ENCODE measurements around the gene GPS2. TPM values are rescaled to one million over a fixed set of nuclear protein-coding genes. Genes with fewer than 3 reads are reported as not detected.
A peak's percentile ranks its signal among the peaks of the same experiment; 100 is the strongest.

The GPS2 gene
- total and polyA plus RNA-seq, 2 of the 4 experiments (the other 2 are of a cell fraction) = 36.2 to 50.9 TPM

DNA sequence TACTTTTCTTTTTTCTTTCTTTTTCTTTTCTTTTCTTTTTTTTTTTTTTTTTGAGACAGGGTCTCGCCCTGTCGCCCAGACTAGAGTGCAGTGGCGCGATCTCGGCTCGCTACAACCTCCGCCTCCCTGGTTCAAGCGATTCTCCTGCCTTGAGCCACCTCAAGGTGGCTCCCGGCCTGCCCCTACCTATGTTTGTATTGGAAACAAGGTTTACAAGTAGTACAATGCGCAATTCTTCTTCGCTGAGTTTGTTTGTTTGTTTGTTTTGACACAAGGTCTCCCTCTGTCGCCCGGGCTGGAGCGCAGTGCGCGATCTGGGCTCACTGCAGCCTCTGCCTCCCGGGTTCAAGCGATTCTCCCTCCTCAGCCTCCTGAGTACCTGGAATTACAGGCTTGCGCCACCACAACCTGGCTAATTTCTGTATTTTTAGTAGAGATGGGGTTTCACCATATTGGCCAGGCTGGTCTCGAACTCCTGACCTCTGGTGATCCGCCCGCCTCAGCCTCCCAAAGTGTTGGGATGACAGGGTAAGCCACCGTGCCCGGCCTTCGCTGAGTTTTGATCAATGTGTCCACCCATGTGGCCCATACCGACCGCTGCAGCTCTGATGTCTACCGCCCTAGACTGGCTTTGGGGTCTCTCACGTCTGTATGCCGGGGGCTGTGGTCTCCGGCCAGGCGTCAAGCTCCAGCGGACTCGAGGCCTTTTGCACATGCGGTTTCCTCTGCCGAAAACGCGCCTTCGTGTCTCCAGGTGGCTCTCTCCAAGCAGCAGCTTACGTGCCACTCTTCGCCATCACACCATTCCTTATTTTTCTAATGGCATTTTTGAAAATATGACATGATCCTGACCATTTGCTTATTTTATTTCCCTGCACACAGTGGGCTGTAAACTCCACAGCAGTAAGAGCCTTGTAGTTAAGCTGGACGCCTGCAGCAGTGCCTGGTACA is 19.7 kb downstream of the GPS2 start:
- TF ChIP-seq, protein P1, sequence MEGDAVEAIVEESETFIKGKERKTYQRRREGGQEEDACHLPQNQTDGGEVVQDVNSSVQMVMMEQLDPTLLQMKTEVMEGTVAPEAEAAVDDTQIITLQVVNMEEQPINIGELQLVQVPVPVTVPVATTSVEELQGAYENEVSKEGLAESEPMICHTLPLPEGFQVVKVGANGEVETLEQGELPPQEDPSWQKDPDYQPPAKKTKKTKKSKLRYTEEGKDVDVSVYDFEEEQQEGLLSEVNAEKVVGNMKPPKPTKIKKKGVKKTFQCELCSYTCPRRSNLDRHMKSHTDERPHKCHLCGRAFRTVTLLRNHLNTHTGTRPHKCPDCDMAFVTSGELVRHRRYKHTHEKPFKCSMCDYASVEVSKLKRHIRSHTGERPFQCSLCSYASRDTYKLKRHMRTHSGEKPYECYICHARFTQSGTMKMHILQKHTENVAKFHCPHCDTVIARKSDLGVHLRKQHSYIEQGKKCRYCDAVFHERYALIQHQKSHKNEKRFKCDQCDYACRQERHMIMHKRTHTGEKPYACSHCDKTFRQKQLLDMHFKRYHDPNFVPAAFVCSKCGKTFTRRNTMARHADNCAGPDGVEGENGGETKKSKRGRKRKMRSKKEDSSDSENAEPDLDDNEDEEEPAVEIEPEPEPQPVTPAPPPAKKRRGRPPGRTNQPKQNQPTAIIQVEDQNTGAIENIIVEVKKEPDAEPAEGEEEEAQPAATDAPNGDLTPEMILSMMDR (conservative IDR thresholded peaks at IDR 0.05; ENCODE audit: low read depth, low read length) = no peak
- TF ChIP-seq RAD21 (IDR thresholded peaks at IDR 0.05; ENCODE audit: low read length) (no peak), RFX5 (IDR thresholded peaks at IDR 0.05; ENCODE audit: low read depth, low read length) (no peak), CEBPB (IDR thresholded peaks at IDR 0.05; ENCODE audit: low read depth, low read length) (no peak), FOS (IDR thresholded peaks at IDR 0.05; ENCODE audit: low read depth, low read length) (no peak), POLR2A (IDR thresholded peaks at IDR 0.05; ENCODE audit: low read depth, low read length) (no peak), NFE2L2 (IDR thresholded peaks at IDR 0.05; ENCODE audit: low read depth, low read length) (no peak), SMC3 (IDR thresholded peaks at IDR 0.05; ENCODE audit: low read depth, low read length) (no peak), MXI1 (IDR thresholded peaks at IDR 0.05; ENCODE audit: borderline replicate concordance, low read depth, low read length) (no peak), MAFK (IDR thresholded peaks at IDR 0.05; ENCODE audit: low read depth, low read length) (no peak), CHD1 (IDR thresholded peaks at IDR 0.05; ENCODE audit: low read depth, low read length) (no peak), MAZ (IDR thresholded peaks at IDR 0.05; ENCODE audit: borderline replicate concordance, low read depth, low read length) (no peak)
- TF ChIP-seq, protein P2, sequence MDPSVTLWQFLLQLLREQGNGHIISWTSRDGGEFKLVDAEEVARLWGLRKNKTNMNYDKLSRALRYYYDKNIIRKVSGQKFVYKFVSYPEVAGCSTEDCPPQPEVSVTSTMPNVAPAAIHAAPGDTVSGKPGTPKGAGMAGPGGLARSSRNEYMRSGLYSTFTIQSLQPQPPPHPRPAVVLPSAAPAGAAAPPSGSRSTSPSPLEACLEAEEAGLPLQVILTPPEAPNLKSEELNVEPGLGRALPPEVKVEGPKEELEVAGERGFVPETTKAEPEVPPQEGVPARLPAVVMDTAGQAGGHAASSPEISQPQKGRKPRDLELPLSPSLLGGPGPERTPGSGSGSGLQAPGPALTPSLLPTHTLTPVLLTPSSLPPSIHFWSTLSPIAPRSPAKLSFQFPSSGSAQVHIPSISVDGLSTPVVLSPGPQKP (IDR thresholded peaks at IDR 0.05; ENCODE audit: borderline replicate concordance, low read depth, low read length) = no peak
- TF ChIP-seq, protein P3, sequence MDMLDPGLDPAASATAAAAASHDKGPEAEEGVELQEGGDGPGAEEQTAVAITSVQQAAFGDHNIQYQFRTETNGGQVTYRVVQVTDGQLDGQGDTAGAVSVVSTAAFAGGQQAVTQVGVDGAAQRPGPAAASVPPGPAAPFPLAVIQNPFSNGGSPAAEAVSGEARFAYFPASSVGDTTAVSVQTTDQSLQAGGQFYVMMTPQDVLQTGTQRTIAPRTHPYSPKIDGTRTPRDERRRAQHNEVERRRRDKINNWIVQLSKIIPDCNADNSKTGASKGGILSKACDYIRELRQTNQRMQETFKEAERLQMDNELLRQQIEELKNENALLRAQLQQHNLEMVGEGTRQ (IDR thresholded peaks at IDR 0.05; ENCODE audit: low read depth, low read length) = no peak
- Histone ChIP-seq H3K36me3 (ENCODE audit: control insufficient read depth, insufficient read depth, low read length) (no peaks in the 10 kb centered on the region), H2BK120ac (ENCODE audit: low read depth, low read length) (no peak overlapping the region), H2BK5ac (ENCODE audit: low read depth, low read length, poor library complexity, severe bottlenecking) (no peak overlapping the region), H2AK9ac (replicated peaks; ENCODE audit: low read depth, low read length, poor library complexity) (peak overlapping the region; percentile 23), H2AK5ac (ENCODE audit: low read depth, low read length) (no peak overlapping the region), H4K91ac (ENCODE audit: insufficient read depth, low read depth, low read length) (no peak overlapping the region), H4K20me1 (ENCODE audit: insufficient read depth, low read length) (0 out of 2 replicates have a peak, but pooled peaks cover 3% of the 10 kb centered on the region), H3K27ac (ENCODE audit: insufficient read depth, low read length) (no peak overlapping the region), H3K14ac (replicated peaks; ENCODE audit: low read depth, low read length) (no peak overlapping the region), H4K8ac (ENCODE audit: low read depth in 2 of 2, low read length in 2 of 2) (no peak overlapping the region), H3K56ac (ENCODE audit: extremely low read depth, insufficient read depth, low read length) (no peak overlapping the region), H2BK15ac (ENCODE audit: low read depth, low read length) (no peak overlapping the region), H3K4me1 (ENCODE audit: control insufficient read depth, insufficient read depth, low read length) (peaks cover 3% of the 10 kb centered on the region), H3K18ac (ENCODE audit: low read depth, low read length) (no peak overlapping the region), H3K9me3 (ENCODE audit: control insufficient read depth, insufficient read depth, low read length) (no peaks in the 10 kb centered on the region; the same call in 1 of the 2 replicates), H3K27me3 (ENCODE audit: control insufficient read depth, insufficient read depth, low read length) (peaks cover 51% of the 10 kb centered on the region), H3K4ac (ENCODE audit: low read depth, low read length) (no peak overlapping the region), H3K9ac (ENCODE audit: low read depth, low read length) (no peak overlapping the region), H2AFZ (replicated peaks; ENCODE audit: low read length, poor library complexity) (peak overlapping the region; percentile 88), H3K23ac (ENCODE audit: low read depth, low read length) (no peak overlapping the region), H3K4me2 (ENCODE audit: low read depth, low read length) (peak overlapping the region; percentile 62), H3K79me1 (ENCODE audit: low read depth in 1 of 2, low read length in 2 of 2) (no peaks in the 10 kb centered on the region), H2BK20ac (ENCODE audit: low read depth, low read length) (no peak overlapping the region), H3K9me1 (ENCODE audit: insufficient read depth, low read length) (no peaks in the 10 kb centered on the region; the same call in 1 of the 2 replicates), H4K5ac (ENCODE audit: low read depth, low read length) (no peak overlapping the region), H3K4me3 (ENCODE audit: insufficient read depth, low read depth, low read length) (no peak overlapping the region)
- in situ Hi-C loops (cut with MboI; ENCODE audit: low sequenced_read_pairs) = no loop called here
- ATAC-seq (ENCODE audit: low read depth) (no peak), DNase-seq (no peak)
- 54% methylated on average over 16 of the region's 42 CpGs; no CpG with 5 or more reads in 1 of the 2 experiments for WGBS, 2 experiments (ENCODE audit: extremely low coverage in 2 of 2, insufficient read length in 1 of 2)
- ChIA-PET POLR2A (ENCODE audit: unreplicated experiment) (no interaction called here), CTCF (interaction anchor here (0.7 to 2.0 kb wide), 6 partner anchors 10 to 250 kb away, joined by 3 to 17 read pairs (median 6); partner anchors contain the start of gene SLC2A4)
- BruUV-seq (replicated peaks) = no TSS peak
- dilution Hi-C loops (cut with HindIII; ENCODE audit: low sequenced_read_pairs, unreplicated experiment) = no loop called here
- intact Hi-C loops (cut with micrococcal nuclease) = loop anchor here (1.0 to 5.0 kb wide), 4 partner anchors 15 to 250 kb away; partner anchors contain the start of gene PHF23

Data from IMR-90 (cell line).